CD4-positive, alpha-beta memory T cell (primary cell): ENCODE data around the gene RASL10B. TPM values are rescaled to one million over a fixed set of nuclear protein-coding genes. Genes with fewer than 3 reads are reported as not detected.

Experiments
- CTCF ChIA-PET: fragments of 350-600 bp; sonication (Branson Sonifier 250); formaldehyde crosslinking; loops from one replicate; lab custom pipeline; 2021; ENCODE audit warnings: inconsistent platforms; ENCODE audit not compliant: partially characterized antibody; lab: Charles Lee
- POLR2A ChIA-PET: fragments of 350-600 bp; sonication (Branson Sonifier 250); formaldehyde crosslinking; loops from one replicate; lab custom pipeline; 2021; ENCODE audit not compliant: partially characterized antibody; lab: Charles Lee
- DNase-seq, 5 donors: peaks; one replicate each; pipeline versions ENCODE4 v3.0.0 to v3.0.0-alpha.2; 2020 to 2022; ENCODE audit warnings: mixed read lengths in 1 of 5
- H3K27ac ChIP-seq: one replicate; pipeline ENCODE4 v1.7.0; 2013; ENCODE audit warnings: low read depth, low read length
- H3K27me3 ChIP-seq: 2 replicates; pipeline ENCODE4 v1.7.0; 2013; ENCODE audit warnings: mild to moderate bottlenecking, low read length, moderate library complexity; ENCODE audit not compliant: insufficient read depth
- H3K36me3 ChIP-seq: 2 replicates; pipeline ENCODE4 v1.7.0; 2013; ENCODE audit warnings: mild to moderate bottlenecking, low read length, moderate library complexity; ENCODE audit not compliant: insufficient read depth
- H3K4me1 ChIP-seq: 2 replicates; pipeline ENCODE4 v1.7.0; 2013; ENCODE audit warnings: mild to moderate bottlenecking, low read length, moderate library complexity; ENCODE audit not compliant: insufficient read depth
- H3K4me3 ChIP-seq, 2 donors: one replicate each; pipeline ENCODE4 v1.7.0; 2013; ENCODE audit warnings: low read length in 2 of 2, mild to moderate bottlenecking in 1 of 2
- H3K9me3 ChIP-seq, 2 donors: one replicate each; pipeline ENCODE4 v1.7.0; 2013; ENCODE audit warnings: low read length in 2 of 2, control low read depth in 1 of 2; ENCODE audit not compliant: control insufficient read depth in 1 of 2
- H3K27ac Mint-ChIP-seq, 7 donors: one replicate each; pipeline ENCODE4 v1.8.0; 2020 to 2021; ENCODE audit warnings: mixed read lengths in 7 of 7, mild to moderate bottlenecking in 6 of 7, inconsistent platforms in 3 of 7, moderate library complexity in 3 of 7
- H3K27me3 Mint-ChIP-seq, 2 donors: one replicate each; pipeline ENCODE4 v1.8.0; 2020 to 2021; ENCODE audit warnings: mixed read lengths in 2 of 2
- H3K36me3 Mint-ChIP-seq, 2 donors: one replicate each; pipeline ENCODE4 v1.8.0; 2020 to 2021; ENCODE audit warnings: mixed read lengths in 2 of 2, inconsistent platforms in 1 of 2, mild to moderate bottlenecking in 1 of 2
- H3K4me1 Mint-ChIP-seq, 4 donors: one replicate each; pipeline ENCODE4 v1.8.0; 2020 to 2021; ENCODE audit warnings: mixed read lengths in 4 of 4, mild to moderate bottlenecking in 1 of 4
- H3K4me3 Mint-ChIP-seq, 8 donors: one replicate each; pipeline ENCODE4 v1.8.0; 2020 to 2021; ENCODE audit warnings: mixed read lengths in 8 of 8, mild to moderate bottlenecking in 7 of 8, moderate library complexity in 6 of 8, inconsistent platforms in 3 of 8
- H3K9me3 Mint-ChIP-seq, 8 donors: one replicate each; pipeline ENCODE4 v1.8.0; 2020 to 2021; ENCODE audit warnings: mixed read lengths in 8 of 8, mild to moderate bottlenecking in 5 of 8, inconsistent platforms in 3 of 8, moderate library complexity in 1 of 8
- intact Hi-C: fragments of 100-400 bp; cut with micrococcal nuclease; formaldehyde crosslinking; loops from one replicate; pipeline ENCODE4 v1.15.1; 2023
- polyA plus RNA-seq, 2 donors: library from polyadenylated mRNA; unstranded; fragments of 300-500 nt; fragmentation: Illumina TruSeq; gene quantifications; one replicate each; pipeline ENCODE4 v1.2.3, GENCODE V29; 2021
- total RNA-seq, 2 experiments: library from RNA; stranded (reverse); gene quantifications; one replicate each; pipeline ENCODE4 v1.2.3, GENCODE V29; 2021

The RASL10B gene
- total RNA-seq (under 1 TPM in 1 of 2 experiments, not detected in 1; 0.15 TPM), polyA plus RNA-seq (under 1 TPM in 1 of 2 donors, not detected in 1; 0.15 TPM)

- H3K4me1 ChIP-seq, result peaks cover 12% of the 10 kb centered on the region
- ChIA-PET POLR2A (interaction anchor here (0.9 to 1.4 kb wide), 2 partner anchors 16 to 169 kb away, joined by 3 read pairs; no protein-coding TSS in a partner anchor), CTCF (interaction anchor here (1.3 to 2.1 kb wide), 3 partner anchors 12 to 33 kb away, joined by 4 to 13 read pairs (median 4); no protein-coding TSS in a partner anchor)
- Mint-ChIP-seq H3K9me3 (no peaks in the 10 kb centered on the region), H3K27me3 (no peaks in the 10 kb centered on the region), H3K36me3 (peaks cover 9 to 17% of the 10 kb centered on the region in 2 donors), H3K4me3 (peak within 1 kb of the TSS; percentile 75 to 85 (median 80)), H3K4me1 (peaks cover 9 to 32% (median 18%) of the 10 kb centered on the region in 4 donors), H3K27ac (peak within 1 kb of the TSS in 5 of 7 donors; percentile 22 to 61 (median 43))
- no peaks in the 10 kb centered on the region for H3K27me3 ChIP-seq
- no peak within 1 kb of the TSS for H3K27ac ChIP-seq
- no peaks in the 10 kb centered on the region for H3K9me3 ChIP-seq
- H3K36me3 ChIP-seq, result no peaks in the 10 kb centered on the region
- DNase-seq, result peak; percentile 40 to 61 (median 43)
- H3K4me3 ChIP-seq, result peak within 1 kb of the TSS in 1 of 2 donors; percentile 37
- intact Hi-C loops, result no loop called here
Measured at GRCh38 chr17:35731239-35731916, at the start of gene RASL10B. Gene RASL10B (plus strand): TSS chr17:35731639. CDS start chr17:35735185, 3,546 bp downstream.

GRCh38 chr17:35683591-35683990 lies 47.8 kb upstream of the RASL10B start:
- H3K4me3 Mint-ChIP-seq, result no peak overlapping the region
- no peak overlapping the region for H3K4me3 ChIP-seq
- DNase-seq, result no peak
- ChIA-PET POLR2A (interaction anchor here (1.1 kb wide), 1 partner anchor 236 kb away, joined by 4 read pairs; the partner anchor contains the start of gene SLFN13), CTCF (no interaction called here)
- H3K27ac Mint-ChIP-seq, result no peak overlapping the region
- peaks cover 0 to 4% (median 2%) of the 10 kb centered on the region in 4 donors for H3K4me1 Mint-ChIP-seq
- no peaks in the 10 kb centered on the region for H3K27me3 ChIP-seq
- H3K4me1 ChIP-seq, result no peaks in the 10 kb centered on the region
- no peaks in the 10 kb centered on the region for H3K9me3 Mint-ChIP-seq
- peaks cover 58 to 66% of the 10 kb centered on the region in 2 donors for H3K36me3 Mint-ChIP-seq
- H3K9me3 ChIP-seq, result no peaks in the 10 kb centered on the region
- intact Hi-C loops, result no loop called here
- H3K36me3 ChIP-seq, result peaks cover 42% of the 10 kb centered on the region
- no peaks in the 10 kb centered on the region for H3K27me3 Mint-ChIP-seq
- no peak overlapping the region for H3K27ac ChIP-seq

- Mint-ChIP-seq H3K36me3 (peaks cover 57 to 64% of the 10 kb centered on the region in 2 donors), H3K27me3 (no peaks in the 10 kb centered on the region), H3K4me3 (no peak overlapping the region), H3K27ac (peak overlapping the region in 1 of 7 donors; percentile 54), H3K9me3 (no peaks in the 10 kb centered on the region), H3K4me1 (no peaks in the 10 kb centered on the region)
- DNase-seq, result no peak
- Histone ChIP-seq H3K27ac (no peak overlapping the region), H3K36me3 (peaks cover 47% of the 10 kb centered on the region), H3K4me1 (no peaks in the 10 kb centered on the region), H3K27me3 (no peaks in the 10 kb centered on the region), H3K4me3 (no peak overlapping the region), H3K9me3 (no peaks in the 10 kb centered on the region)
- intact Hi-C loops, result no loop called here
- CTCF ChIA-PET, result interaction anchor here (1.9 kb wide), 1 partner anchor 63 kb away, joined by 5 read pairs; no protein-coding TSS in a partner anchor
- POLR2A ChIA-PET, result no interaction called here
Measured at GRCh38 chr17:35684055-35684802, 47.2 kb upstream of the RASL10B start.

GRCh38 chr17:35692512-35693210 lies 38.8 kb upstream of the RASL10B start:
- H3K36me3 Mint-ChIP-seq, result peaks cover 64 to 78% of the 10 kb centered on the region in 2 donors
- H3K4me3 Mint-ChIP-seq, result no peak overlapping the region
- H3K4me3 ChIP-seq, result no peak overlapping the region
- DNase-seq, result no peak
- peaks cover 0 to 2% (median 0%) of the 10 kb centered on the region in 4 donors for H3K4me1 Mint-ChIP-seq
- H3K27me3 ChIP-seq, result no peaks in the 10 kb centered on the region
- peaks cover 40% of the 10 kb centered on the region for H3K36me3 ChIP-seq
- POLR2A ChIA-PET, result no interaction called here
- intact Hi-C loops, result no loop called here
- no peaks in the 10 kb centered on the region for H3K9me3 Mint-ChIP-seq
- no peaks in the 10 kb centered on the region for H3K4me1 ChIP-seq
- CTCF ChIA-PET, result interaction anchor here (0.6 kb wide), 1 partner anchor 630 kb away, joined by 3 read pairs; the partner anchor contains the start of gene RFFL
- H3K27ac Mint-ChIP-seq, result peak overlapping the region in 1 of 7 donors; percentile 27
- no peak overlapping the region for H3K27ac ChIP-seq
- no peaks in the 10 kb centered on the region for H3K9me3 ChIP-seq
- no peaks in the 10 kb centered on the region for H3K27me3 Mint-ChIP-seq

GRCh38 chr17:35693662-35694061 lies 37.8 kb upstream of the RASL10B start:
- ChIA-PET CTCF (interaction anchor here (1.1 kb wide), 1 partner anchor 10 kb away, joined by 3 read pairs; no protein-coding TSS in a partner anchor), POLR2A (interaction anchor here (0.8 kb wide), 1 partner anchor 20 kb away, joined by 3 read pairs; no protein-coding TSS in a partner anchor)
- H3K4me3 ChIP-seq, result no peak overlapping the region
- peaks cover 38% of the 10 kb centered on the region for H3K36me3 ChIP-seq
- Mint-ChIP-seq H3K27ac (no peak overlapping the region), H3K36me3 (peaks cover 54 to 68% of the 10 kb centered on the region in 2 donors), H3K4me3 (no peak overlapping the region), H3K27me3 (no peaks in the 10 kb centered on the region), H3K4me1 (peaks cover 0 to 2% (median 0%) of the 10 kb centered on the region in 4 donors), H3K9me3 (no peaks in the 10 kb centered on the region)
- no peak overlapping the region for H3K27ac ChIP-seq
- H3K4me1 ChIP-seq, result no peaks in the 10 kb centered on the region
- intact Hi-C loops, result no loop called here
- no peaks in the 10 kb centered on the region for H3K9me3 ChIP-seq
- DNase-seq, result no peak
- no peaks in the 10 kb centered on the region for H3K27me3 ChIP-seq

GRCh38 chr17:35694906-35695305 lies 36.5 kb upstream of the RASL10B start:
- no peak overlapping the region for H3K4me3 Mint-ChIP-seq
- Histone ChIP-seq H3K27me3 (no peaks in the 10 kb centered on the region), H3K4me3 (no peak overlapping the region), H3K36me3 (peaks cover 35% of the 10 kb centered on the region), H3K4me1 (no peaks in the 10 kb centered on the region), H3K9me3 (no peaks in the 10 kb centered on the region), H3K27ac (no peak overlapping the region)
- no peaks in the 10 kb centered on the region for H3K27me3 Mint-ChIP-seq
- H3K27ac Mint-ChIP-seq, result no peak overlapping the region
- H3K9me3 Mint-ChIP-seq, result no peaks in the 10 kb centered on the region
- intact Hi-C loops, result no loop called here
- no peak for DNase-seq
- peaks cover 0 to 2% (median 0%) of the 10 kb centered on the region in 4 donors for H3K4me1 Mint-ChIP-seq
- peaks cover 44 to 63% of the 10 kb centered on the region in 2 donors for H3K36me3 Mint-ChIP-seq
- CTCF ChIA-PET, result interaction anchor here (1.0 to 1.7 kb wide), 3 partner anchors 8 to 81 kb away, joined by 3 to 5 read pairs (median 3); no protein-coding TSS in a partner anchor
- POLR2A ChIA-PET, result no interaction called here
